AG04450 (cell line): ENCODE measurements around the gene ZNF532. TPM values are rescaled to one million over a fixed set of nuclear protein-coding genes. Genes with fewer than 3 reads are reported as not detected.

Experiments used
- CTCF ChIA-PET: fragments of 300-600, 350-600 bp; formaldehyde crosslinking; extraction: SDS; loops from one replicate; lab custom pipeline; 2022; ENCODE audit warnings: antibody characterized with exemption, inconsistent platforms; lab: Charles Lee
- POLR2A ChIA-PET: fragments of 350-600 bp; formaldehyde crosslinking; extraction: SDS; loops from one replicate; lab custom pipeline; 2021; ENCODE audit warnings: antibody characterized with exemption, inconsistent platforms; lab: Yijun Ruan, JAX
- DNase-seq: peaks from one replicate; pipeline ENCODE4 v3.0.0-alpha.2; 2011; ENCODE audit warnings: low read depth, low spot score
- H3K27ac ChIP-seq: one replicate; pipeline ENCODE4 v1.5.1; 2012; ENCODE audit warnings: low read depth, low read length, control low read depth
- H3K27me3 ChIP-seq: one replicate; pipeline ENCODE4 v1.6.0; 2012; ENCODE audit warnings: low read length; ENCODE audit not compliant: control insufficient read depth, insufficient read depth
- H3K4me3 ChIP-seq: 2 replicates; pipeline ENCODE4 v1.5.1; 2011; ENCODE audit warnings: mild to moderate bottlenecking, low read depth, low read length, control low read depth
- H3K9me3 ChIP-seq: 2 replicates; pipeline ENCODE4 v1.5.1; 2012; ENCODE audit warnings: low read length; ENCODE audit not compliant: control insufficient read depth, insufficient read depth
- polyA plus RNA-seq: library from polyadenylated mRNA; depleted of rRNA; stranded (reverse); fragments of >200 nt; gene quantifications from 2 replicates; pipeline ENCODE4 v1.2.3, GENCODE V29; 2011
- TF ChIP-seq, protein P1 (sequence below): IDR thresholded peaks from 2 replicates; pipeline ENCODE4 v1.5.1; 2011; ENCODE audit warnings: low read depth, low read length, control low read depth, inconsistent platforms

ZNF532 gene
- polyA plus RNA-seq, 1 experiment = 69.7 TPM

DNA sequence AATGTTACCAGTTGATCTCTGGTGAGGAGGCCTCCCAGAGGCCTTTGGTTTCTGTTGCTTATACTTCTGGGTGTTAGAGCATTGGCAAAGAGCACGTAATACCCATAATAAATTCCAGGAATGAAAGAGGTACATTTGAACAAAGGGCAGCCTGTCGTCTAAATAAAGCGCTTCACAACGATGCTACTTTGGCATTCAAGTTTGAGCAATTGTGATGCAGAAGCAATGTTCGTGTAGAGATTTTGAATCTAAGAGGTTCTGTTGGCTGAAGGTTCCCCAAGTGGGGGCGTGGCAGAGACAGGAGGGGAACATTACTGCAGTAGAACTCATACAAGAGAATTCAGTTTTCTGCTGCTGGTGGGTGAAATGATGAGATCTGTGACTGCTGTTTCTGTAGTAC, 27.8 kb downstream of the ZNF532 start:
- ChIA-PET CTCF (no interaction called here), POLR2A (no interaction called here)
- Histone ChIP-seq H3K27ac (no peak overlapping the region), H3K27me3 (no peaks in the 10 kb centered on the region), H3K4me3 (no peak overlapping the region), H3K9me3 (no peaks in the 10 kb centered on the region)
- TF ChIP-seq, protein P1, sequence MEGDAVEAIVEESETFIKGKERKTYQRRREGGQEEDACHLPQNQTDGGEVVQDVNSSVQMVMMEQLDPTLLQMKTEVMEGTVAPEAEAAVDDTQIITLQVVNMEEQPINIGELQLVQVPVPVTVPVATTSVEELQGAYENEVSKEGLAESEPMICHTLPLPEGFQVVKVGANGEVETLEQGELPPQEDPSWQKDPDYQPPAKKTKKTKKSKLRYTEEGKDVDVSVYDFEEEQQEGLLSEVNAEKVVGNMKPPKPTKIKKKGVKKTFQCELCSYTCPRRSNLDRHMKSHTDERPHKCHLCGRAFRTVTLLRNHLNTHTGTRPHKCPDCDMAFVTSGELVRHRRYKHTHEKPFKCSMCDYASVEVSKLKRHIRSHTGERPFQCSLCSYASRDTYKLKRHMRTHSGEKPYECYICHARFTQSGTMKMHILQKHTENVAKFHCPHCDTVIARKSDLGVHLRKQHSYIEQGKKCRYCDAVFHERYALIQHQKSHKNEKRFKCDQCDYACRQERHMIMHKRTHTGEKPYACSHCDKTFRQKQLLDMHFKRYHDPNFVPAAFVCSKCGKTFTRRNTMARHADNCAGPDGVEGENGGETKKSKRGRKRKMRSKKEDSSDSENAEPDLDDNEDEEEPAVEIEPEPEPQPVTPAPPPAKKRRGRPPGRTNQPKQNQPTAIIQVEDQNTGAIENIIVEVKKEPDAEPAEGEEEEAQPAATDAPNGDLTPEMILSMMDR = no peak
- DNase-seq = no peak

DNA sequence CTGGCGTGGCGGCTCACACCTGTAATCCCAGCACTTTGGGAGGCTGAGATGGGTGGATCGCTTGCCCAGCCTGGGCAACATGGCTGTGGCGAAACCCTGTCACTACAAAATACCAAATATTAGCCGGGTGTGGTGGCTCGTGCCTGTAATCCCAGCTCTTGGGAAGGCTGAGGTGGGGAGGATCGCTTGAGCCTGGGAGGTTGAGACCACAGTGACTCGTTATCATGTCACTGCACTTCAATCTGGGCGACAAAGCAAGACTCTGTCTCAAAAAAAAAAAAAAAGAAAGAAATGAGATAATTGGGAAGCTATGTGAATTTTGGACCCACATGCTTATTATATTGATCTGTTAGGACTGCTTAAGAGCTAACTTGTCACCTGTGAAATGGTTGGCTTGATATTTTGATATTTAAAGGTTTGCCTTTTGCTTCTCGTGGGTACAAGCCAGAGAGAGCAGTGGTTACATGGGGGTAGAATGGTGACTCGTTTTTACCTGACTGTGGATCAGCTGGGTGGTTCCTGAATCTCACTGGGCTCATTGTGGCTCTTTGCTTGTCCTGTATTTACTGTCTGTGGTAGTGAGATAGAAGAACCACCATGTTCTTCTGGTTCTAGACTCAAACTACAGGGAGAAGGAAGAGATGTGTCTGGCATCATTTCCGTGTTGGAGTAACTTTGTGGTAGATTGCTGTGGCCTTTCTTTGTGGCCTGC, 28.9 kb downstream of the ZNF532 start:
- no peak for DNase-seq
- CTCF ChIA-PET = interaction anchor here (0.9 kb wide), 1 partner anchor 177 kb away, joined by 5 read pairs; no protein-coding TSS in a partner anchor
- POLR2A ChIA-PET = no interaction called here

DNA sequence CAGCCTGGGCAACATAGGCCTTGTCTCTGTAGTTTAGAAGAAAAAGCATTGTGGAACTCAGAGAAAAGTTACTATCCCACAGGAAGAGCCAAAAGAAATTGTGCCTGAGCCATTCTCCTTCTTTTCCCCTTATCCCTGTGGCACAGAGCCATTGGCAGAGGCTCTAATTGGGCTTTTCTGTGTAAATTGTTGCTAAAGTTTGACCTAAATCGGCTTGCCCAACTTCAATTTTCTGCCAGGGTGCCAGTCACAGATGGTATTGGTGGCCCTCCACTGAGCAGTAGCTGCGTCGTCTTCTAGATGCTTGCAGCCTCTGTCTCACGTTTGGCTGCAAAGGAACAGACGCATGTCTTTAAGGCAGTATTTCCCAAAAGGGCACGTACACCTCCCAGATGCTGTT, 30.3 kb downstream of the ZNF532 start:
- ChIA-PET POLR2A (no interaction called here), CTCF (no interaction called here)
- H3K27ac ChIP-seq = no peak overlapping the region
- no peak for DNase-seq
- no peak overlapping the region for H3K4me3 ChIP-seq
- H3K9me3 ChIP-seq = no peaks in the 10 kb centered on the region
- H3K27me3 ChIP-seq = no peaks in the 10 kb centered on the region
- TF ChIP-seq, protein P1 = no peak

More for the DNA sequence above, 28.9 kb downstream of the ZNF532 start:
- TF ChIP-seq, protein P1 = no peak
- H3K4me3 ChIP-seq = no peak overlapping the region
- H3K27me3 ChIP-seq = no peaks in the 10 kb centered on the region
- no peak overlapping the region for H3K27ac ChIP-seq
- H3K9me3 ChIP-seq = no peaks in the 10 kb centered on the region

DNA sequence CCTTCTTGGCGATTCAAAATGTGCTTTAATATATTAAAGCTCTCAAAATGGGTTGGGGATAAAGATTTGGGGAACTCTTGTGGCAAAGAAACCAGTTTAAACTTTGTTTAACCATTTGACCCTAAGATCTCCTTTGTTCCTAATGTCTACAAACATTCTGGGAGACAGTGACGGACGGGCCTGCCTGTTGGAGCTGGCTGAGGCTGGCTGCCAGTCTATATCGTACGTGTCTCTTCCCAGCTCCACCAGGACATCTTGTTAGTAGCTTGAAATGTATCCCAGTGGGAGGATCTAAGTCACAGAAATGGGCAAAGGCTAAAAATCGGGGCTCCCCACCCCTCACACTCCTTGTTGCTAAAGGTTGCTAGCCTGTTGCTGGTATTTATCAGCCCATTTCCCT, 30.7 kb downstream of the ZNF532 start:
- Histone ChIP-seq H3K4me3 (no peak overlapping the region), H3K27ac (no peak overlapping the region), H3K9me3 (no peaks in the 10 kb centered on the region), H3K27me3 (no peaks in the 10 kb centered on the region)
- DNase-seq = no peak
- TF ChIP-seq, protein P1 = no peak
- CTCF ChIA-PET = no interaction called here
- POLR2A ChIA-PET = no interaction called here

DNA sequence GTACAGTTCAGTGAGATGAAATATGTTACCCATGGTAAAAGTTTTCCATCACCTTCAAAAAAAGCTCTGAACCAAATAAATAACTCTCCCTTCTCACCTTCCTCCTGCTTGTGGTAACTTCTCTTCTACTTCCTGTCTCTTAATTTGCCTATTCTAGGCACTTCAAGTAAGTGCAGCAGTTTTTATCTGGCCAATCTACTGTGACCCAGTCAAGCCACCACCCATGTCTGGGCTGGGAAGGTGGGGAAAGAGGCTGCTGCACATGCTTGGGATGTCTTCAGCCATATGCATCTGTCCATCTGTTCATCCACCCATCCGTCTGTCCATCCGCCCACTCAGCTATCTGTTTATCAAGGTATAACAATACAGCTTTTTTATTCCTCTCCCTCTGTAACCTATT, 31.6 kb downstream of the ZNF532 start:
- TF ChIP-seq, protein P1 = no peak
- CTCF ChIA-PET = no interaction called here
- no peak overlapping the region for H3K4me3 ChIP-seq
- POLR2A ChIA-PET = no interaction called here
- H3K27me3 ChIP-seq = no peaks in the 10 kb centered on the region
- H3K27ac ChIP-seq = no peak overlapping the region
- DNase-seq = no peak
- H3K9me3 ChIP-seq = no peaks in the 10 kb centered on the region
